Panc1 (cell line): ENCODE results near the gene DNAAF5. TPM values are rescaled to one million over a fixed set of nuclear protein-coding genes. Genes with fewer than 3 reads are reported as not detected.

Experiments
- ATAC-seq: fragments of 200-7000 bp; cut with Tn5 transposase; 2 replicates; pipeline ENCODE4 v1.9.1; 2020; ENCODE audit warnings: mild to moderate bottlenecking, moderate library complexity
- BruUV-seq: library from RNA; stranded (reverse); fragments of 400-500 nt; replicated peaks from 2 replicates; lab custom pipeline; 2021; lab: Mats Ljungman, UMichigan
- CTCF ChIA-PET: fragments of 300-600 bp; sonication (Branson Sonifier 250); formaldehyde crosslinking; loops from one replicate; lab custom pipeline; 2022; ENCODE audit warnings: antibody characterized with exemption; lab: Charles Lee
- POLR2A ChIA-PET: fragments of 300-600 bp; sonication (Branson Sonifier 250); formaldehyde crosslinking; loops from one replicate; lab custom pipeline; 2022; ENCODE audit warnings: antibody characterized with exemption; lab: Charles Lee
- DNase-seq: peaks from one replicate; pipeline ENCODE4 v3.0.0-alpha.2; 2010; ENCODE audit warnings: low read depth, low spot score
- H3K27ac ChIP-seq: 2 replicates; pipeline ENCODE4 v1.5.1; 2011; ENCODE audit warnings: mild to moderate bottlenecking, low read length, inconsistent platforms
- H3K27me3 ChIP-seq: fragments of 200-500 bp; sonication (Bioruptor generic); 2 replicates; pipeline ENCODE4 v1.6.0; 2014; ENCODE audit warnings: low read length, inconsistent platforms; ENCODE audit not compliant: control insufficient read depth, insufficient read depth
- H3K36me3 ChIP-seq: fragments of 200-500 bp; sonication (Bioruptor generic); 2 replicates; pipeline ENCODE4 v1.5.1; 2014; ENCODE audit warnings: inconsistent platforms, mild to moderate bottlenecking, low read length, moderate library complexity; ENCODE audit not compliant: control insufficient read depth, insufficient read depth
- H3K4me1 ChIP-seq: 2 replicates; pipeline ENCODE4 v1.5.1; 2011; ENCODE audit warnings: inconsistent platforms, mild to moderate bottlenecking, low read length, moderate library complexity; ENCODE audit not compliant: control insufficient read depth, insufficient read depth
- H3K4me3 ChIP-seq, 2 experiments: 2 replicates each; pipeline ENCODE4 v1.5.1; 2011 to 2012; ENCODE audit warnings: low read depth in 2 of 2, low read length in 2 of 2, mild to moderate bottlenecking in 2 of 2, inconsistent platforms in 1 of 2, moderate library complexity in 1 of 2
- H3K9me3 ChIP-seq: fragments of 200-500 bp; sonication (Bioruptor generic); 2 replicates; pipeline ENCODE4 v1.5.1; 2014; ENCODE audit warnings: low read depth, mild to moderate bottlenecking, inconsistent platforms, low read length, moderate library complexity; ENCODE audit not compliant: control insufficient read depth, insufficient read depth
- CTCF ChIP-seq: fragments of 450-650 bp; IDR thresholded peaks from 2 replicates; pipeline ENCODE4 v1.5.1; 2017; ENCODE audit warnings: mild to moderate bottlenecking
- POLR2AphosphoS5 ChIP-seq: IDR thresholded peaks from 2 replicates; pipeline ENCODE4 v1.6.1; 2012; ENCODE audit warnings: mild to moderate bottlenecking, low read depth, low read length, moderate library complexity
- SIN3A ChIP-seq: IDR thresholded peaks from 2 replicates; pipeline ENCODE4 v1.6.1; 2012; ENCODE audit warnings: low read depth, mild to moderate bottlenecking, low read length, moderate library complexity, borderline replicate concordance; ENCODE audit not compliant: insufficient read depth
- TCF7L2 ChIP-seq: IDR thresholded peaks from 2 replicates; pipeline ENCODE4 v1.6.1; 2011; ENCODE audit warnings: mild to moderate bottlenecking, low read depth, low read length, inconsistent platforms
- in situ Hi-C: cut with HindIII; loops from 2 replicates; pipeline ENCODE4 v1.10.0; 2016; ENCODE audit warnings: low sequenced_read_pairs, low pct_unique_long_range_greater_than_20kb
- intact Hi-C: fragments of 100-400 bp; cut with micrococcal nuclease; formaldehyde crosslinking; loops from one replicate; pipeline ENCODE4 v1.10.0; 2022; ENCODE audit not compliant: unreplicated experiment
- total RNA-seq: library from RNA; stranded (reverse); gene quantifications from one replicate; pipeline ENCODE4 v1.2.1, GENCODE V29; 2021; ENCODE audit not compliant: unreplicated experiment
- TF ChIP-seq, protein P1 (sequence below), 2 experiments: IDR thresholded peaks; 2 replicates each; pipeline ENCODE4 v1.6.1; 2011 to 2012; ENCODE audit warnings: low read depth in 2 of 2, control low read depth in 1 of 2, low read length in 1 of 2, mild to moderate bottlenecking in 1 of 2, moderate library complexity in 1 of 2; ENCODE audit not compliant: insufficient read depth in 1 of 2

DNAAF5 gene
- total RNA-seq, 1 experiment from 2014 or later = 79.5 TPM

DNA sequence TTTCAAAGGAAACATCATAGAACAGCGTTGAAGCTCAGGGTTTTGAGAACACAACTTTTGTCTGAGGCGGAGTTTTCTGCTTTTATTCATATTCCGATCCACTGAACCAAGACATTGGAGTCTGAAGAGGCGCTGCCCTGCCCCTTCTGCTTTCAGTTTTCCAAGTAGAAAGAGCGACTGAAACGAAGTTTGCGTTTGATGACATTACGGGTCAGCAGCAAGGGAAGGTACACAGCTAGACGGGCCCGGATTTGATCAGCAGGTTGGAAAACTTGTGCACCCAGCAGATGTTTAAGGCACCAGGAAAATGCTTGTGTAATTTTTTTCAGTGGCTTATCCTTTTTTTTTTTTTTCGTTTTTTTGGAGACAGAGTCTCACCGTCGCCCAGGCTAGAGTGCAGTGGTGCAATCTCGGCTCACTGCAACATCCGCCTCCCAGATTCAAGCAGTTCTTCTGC is 106.5 kb downstream of the DNAAF5 start:
- POLR2A ChIA-PET = interaction anchor here (0.7 kb wide), 1 partner anchor 10 kb away, joined by 3 read pairs; no protein-coding TSS in a partner anchor
- ATAC-seq = no peak
- DNase-seq = no peak
- peak overlapping the region; percentile 88 for H3K27ac ChIP-seq
- TF ChIP-seq SIN3A (no peak), TCF7L2 (no peak), CTCF (no peak), POLR2AphosphoS5 (no peak)
- TF ChIP-seq, protein P1, sequence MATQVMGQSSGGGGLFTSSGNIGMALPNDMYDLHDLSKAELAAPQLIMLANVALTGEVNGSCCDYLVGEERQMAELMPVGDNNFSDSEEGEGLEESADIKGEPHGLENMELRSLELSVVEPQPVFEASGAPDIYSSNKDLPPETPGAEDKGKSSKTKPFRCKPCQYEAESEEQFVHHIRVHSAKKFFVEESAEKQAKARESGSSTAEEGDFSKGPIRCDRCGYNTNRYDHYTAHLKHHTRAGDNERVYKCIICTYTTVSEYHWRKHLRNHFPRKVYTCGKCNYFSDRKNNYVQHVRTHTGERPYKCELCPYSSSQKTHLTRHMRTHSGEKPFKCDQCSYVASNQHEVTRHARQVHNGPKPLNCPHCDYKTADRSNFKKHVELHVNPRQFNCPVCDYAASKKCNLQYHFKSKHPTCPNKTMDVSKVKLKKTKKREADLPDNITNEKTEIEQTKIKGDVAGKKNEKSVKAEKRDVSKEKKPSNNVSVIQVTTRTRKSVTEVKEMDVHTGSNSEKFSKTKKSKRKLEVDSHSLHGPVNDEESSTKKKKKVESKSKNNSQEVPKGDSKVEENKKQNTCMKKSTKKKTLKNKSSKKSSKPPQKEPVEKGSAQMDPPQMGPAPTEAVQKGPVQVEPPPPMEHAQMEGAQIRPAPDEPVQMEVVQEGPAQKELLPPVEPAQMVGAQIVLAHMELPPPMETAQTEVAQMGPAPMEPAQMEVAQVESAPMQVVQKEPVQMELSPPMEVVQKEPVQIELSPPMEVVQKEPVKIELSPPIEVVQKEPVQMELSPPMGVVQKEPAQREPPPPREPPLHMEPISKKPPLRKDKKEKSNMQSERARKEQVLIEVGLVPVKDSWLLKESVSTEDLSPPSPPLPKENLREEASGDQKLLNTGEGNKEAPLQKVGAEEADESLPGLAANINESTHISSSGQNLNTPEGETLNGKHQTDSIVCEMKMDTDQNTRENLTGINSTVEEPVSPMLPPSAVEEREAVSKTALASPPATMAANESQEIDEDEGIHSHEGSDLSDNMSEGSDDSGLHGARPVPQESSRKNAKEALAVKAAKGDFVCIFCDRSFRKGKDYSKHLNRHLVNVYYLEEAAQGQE (IDR thresholded peaks at IDR 0.05; ENCODE audit: insufficient read depth in 1 of 2, low read depth in 2 of 2, low read length in 1 of 2) = no peak
- H3K27me3 ChIP-seq = no peaks in the 10 kb centered on the region
- H3K4me1 ChIP-seq = peaks cover 30% of the 10 kb centered on the region
- H3K36me3 ChIP-seq = no peaks in the 10 kb centered on the region
- no TSS peak for BruUV-seq
- CTCF ChIA-PET = no interaction called here
- no peaks in the 10 kb centered on the region for H3K9me3 ChIP-seq
- intact Hi-C loops = no loop called here
- in situ Hi-C loops = no loop called here
- H3K4me3 ChIP-seq = no peak overlapping the region

DNA sequence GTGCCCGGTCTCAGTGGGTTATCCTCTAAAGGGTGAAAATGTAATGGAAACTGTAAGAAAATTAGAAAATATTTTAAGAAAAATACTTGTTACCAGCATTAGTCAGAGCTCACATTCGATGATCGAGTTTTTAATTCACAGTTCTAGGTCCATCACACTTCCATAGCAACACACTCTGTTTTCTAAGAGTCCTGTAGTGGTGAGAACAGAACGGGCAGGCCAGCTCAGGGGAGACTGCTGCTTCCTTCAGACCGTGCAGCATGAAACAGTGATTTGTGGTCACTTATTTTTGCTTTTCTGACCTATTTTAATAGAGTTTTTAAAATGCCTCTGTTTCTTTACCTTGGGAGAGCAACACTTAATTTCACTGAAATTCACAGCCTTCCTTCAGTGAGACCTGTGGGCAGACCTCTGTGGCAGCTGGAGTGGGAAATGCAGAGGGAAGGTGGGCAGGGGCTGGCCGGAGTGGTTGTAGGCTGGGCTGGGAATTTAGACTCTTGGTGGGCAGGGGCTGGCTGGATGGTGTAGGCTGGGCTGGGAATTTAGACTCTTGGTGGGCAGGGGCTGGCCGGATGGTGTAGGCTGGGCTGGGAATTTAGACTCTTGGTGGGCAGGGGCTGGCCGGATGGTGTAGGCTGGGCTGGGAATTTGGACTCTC is 107.2 kb downstream of the DNAAF5 start:
- BruUV-seq = no TSS peak

More for the DNA sequence above, 107.2 kb downstream of the DNAAF5 start:
- DNase-seq (no peak), ATAC-seq (no peak)
- intact Hi-C loops (no loop called here), in situ Hi-C loops (no loop called here)
- ChIA-PET CTCF (no interaction called here), POLR2A (no interaction called here)
- Histone ChIP-seq H3K27ac (no peak overlapping the region; the same call in 1 of the 2 replicates), H3K27me3 (no peaks in the 10 kb centered on the region), H3K36me3 (no peaks in the 10 kb centered on the region), H3K9me3 (no peaks in the 10 kb centered on the region), H3K4me1 (peaks cover 30% of the 10 kb centered on the region), H3K4me3 (no peak overlapping the region)
- TF ChIP-seq CTCF = no peak
- TF ChIP-seq SIN3A = no peak
- TF ChIP-seq POLR2AphosphoS5 = no peak
- no peak for TF ChIP-seq TCF7L2
- TF ChIP-seq, protein P1 (IDR thresholded peaks at IDR 0.05; ENCODE audit: insufficient read depth in 1 of 2, low read depth in 2 of 2, low read length in 1 of 2) = no peak
